HepG2 (cell line): ENCODE measurements around the gene MBTPS1. TPM values are rescaled to one million over a fixed set of nuclear protein-coding genes. Genes with fewer than 3 reads are reported as not detected.
A peak's percentile ranks its signal among the peaks of the same experiment; 100 is the strongest.

Source experiments
- ARNT ChIP-seq: fragments of 450-650 bp; IDR thresholded peaks from 2 replicates; pipeline ENCODE4 v1.6.1; 2017
- GLMP ChIP-seq: sonication (generic); formaldehyde crosslinking; IDR thresholded peaks from 2 replicates; pipeline ENCODE4 v1.9.0; 2021; ENCODE audit warnings: missing genetic modification reagents, mild to moderate bottlenecking, borderline replicate concordance
- HOXA5 ChIP-seq: sonication (generic); formaldehyde crosslinking; IDR thresholded peaks from 2 replicates; pipeline ENCODE4 v1.4.0; 2020; ENCODE audit warnings: missing genetic modification reagents
- NFATC3 ChIP-seq: sonication (generic); formaldehyde crosslinking; IDR thresholded peaks from 2 replicates; pipeline ENCODE4 v1.5.1; 2020; ENCODE audit warnings: mild to moderate bottlenecking, missing genetic modification reagents
- NFE2 ChIP-seq: sonication (generic); formaldehyde crosslinking; IDR thresholded peaks from 2 replicates; pipeline ENCODE4 v1.4.0; 2020; ENCODE audit warnings: missing genetic modification reagents
- NR1H2 ChIP-seq: sonication (generic); formaldehyde crosslinking; IDR thresholded peaks from 2 replicates; pipeline ENCODE4 v1.8.1; 2022; ENCODE audit warnings: low read depth, missing genetic modification reagents, borderline replicate concordance
- PHF20 ChIP-seq: sonication (generic); formaldehyde crosslinking; IDR thresholded peaks from 2 replicates; pipeline ENCODE4 v1.5.0; 2020; ENCODE audit warnings: mild to moderate bottlenecking, missing genetic modification reagents
- POGZ ChIP-seq: sonication (generic); formaldehyde crosslinking; IDR thresholded peaks from 2 replicates; pipeline ENCODE4 v1.4.0; 2020; ENCODE audit warnings: mild to moderate bottlenecking, missing genetic modification reagents
- TAF1 ChIP-seq: sonication (generic); formaldehyde crosslinking; IDR thresholded peaks from 2 replicates; pipeline ENCODE4 v1.4.0; 2020; ENCODE audit warnings: missing genetic modification reagents
- TSC22D2 ChIP-seq: sonication (generic); formaldehyde crosslinking; IDR thresholded peaks from 2 replicates; pipeline ENCODE4 v1.5.1; 2020; ENCODE audit warnings: missing genetic modification reagents, mild to moderate bottlenecking, borderline replicate concordance
- ZBTB14 ChIP-seq: sonication (generic); formaldehyde crosslinking; IDR thresholded peaks from 2 replicates; pipeline ENCODE4 v1.4.0; 2020; ENCODE audit warnings: missing genetic modification reagents
- ZFP91 ChIP-seq: sonication (generic); formaldehyde crosslinking; IDR thresholded peaks from 2 replicates; pipeline ENCODE4 v1.9.0; 2022; ENCODE audit warnings: missing genetic modification reagents, mild to moderate bottlenecking, borderline replicate concordance
- ZHX1 ChIP-seq: sonication (generic); formaldehyde crosslinking; IDR thresholded peaks from 2 replicates; pipeline ENCODE4 v1.8.1; 2022; ENCODE audit warnings: low read depth, mild to moderate bottlenecking, missing genetic modification reagents
- ZNF30 ChIP-seq: sonication (generic); formaldehyde crosslinking; IDR thresholded peaks from 2 replicates; pipeline ENCODE4 v1.5.0; 2020; ENCODE audit warnings: mild to moderate bottlenecking, missing genetic modification reagents
- ZNF513 ChIP-seq: sonication (generic); formaldehyde crosslinking; conservative IDR thresholded peaks from 2 replicates; pipeline ENCODE4 v1.5.0; 2020; ENCODE audit warnings: missing genetic modification reagents
- ZNF530 ChIP-seq: sonication (generic); formaldehyde crosslinking; IDR thresholded peaks from 2 replicates; pipeline ENCODE4 v1.5.0; 2020; ENCODE audit warnings: low read depth, mild to moderate bottlenecking, missing genetic modification reagents
- ZNF607 ChIP-seq: sonication (generic); formaldehyde crosslinking; IDR thresholded peaks from 2 replicates; pipeline ENCODE4 v1.5.1; 2020; ENCODE audit warnings: missing genetic modification reagents, mild to moderate bottlenecking, borderline replicate concordance
- ZNF629 ChIP-seq: sonication (generic); formaldehyde crosslinking; conservative IDR thresholded peaks from 2 replicates; pipeline ENCODE4 v1.5.0; 2020; ENCODE audit warnings: missing genetic modification reagents
- ZNF773 ChIP-seq: sonication (generic); formaldehyde crosslinking; IDR thresholded peaks from 2 replicates; pipeline ENCODE4 v1.4.0; 2020; ENCODE audit warnings: missing genetic modification reagents, borderline replicate concordance
- ZNF891 ChIP-seq: sonication (generic); formaldehyde crosslinking; IDR thresholded peaks from 2 replicates; pipeline ENCODE4 v1.5.0; 2020; ENCODE audit warnings: mild to moderate bottlenecking, missing genetic modification reagents
- polyA plus RNA-seq, 8 experiments: library from polyadenylated mRNA; depleted of rRNA in 3 of 8; stranded (reverse) in 7 of 8; unstranded in 1 of 8; fragments of >200 nt; fragmentation: Illumina TruSeq in 4 of 8; extraction: Trizol in 4 of 8; gene quantifications; 2 replicates each; pipeline versions ENCODE4 v1.2.1 to v1.2.3, GENCODE V29; 2011 to 2016; ENCODE audit warnings: low read depth in 4 of 8, missing spikeins in 1 of 8, mixed read lengths in 1 of 8; ENCODE audit not compliant: insufficient read depth in 1 of 8
- total RNA-seq, 5 experiments: library from RNA; depleted of rRNA; stranded (reverse); fragments of >200 nt; fragmentation: Illumina TruSeq; extraction: Trizol; gene quantifications; 2 replicates each; pipeline ENCODE4 v1.2.3, GENCODE V29; 2016; ENCODE audit warnings: low read depth in 1 of 5

Gene MBTPS1
- total and polyA plus RNA-seq, 2 of the 13 experiments (the other 11 are each of a cell fraction or from before 2014, with no cell fraction given) = 56.7 to 91.3 TPM

- TF ChIP-seq ZNF773 (CRISPR knock-in tag) = no peak
- TF ChIP-seq POGZ (CRISPR knock-in tag) = no peak
- no peak; the same call in 1 of the 2 replicates for TF ChIP-seq TAF1 (CRISPR knock-in tag)
- TF ChIP-seq ARNT = no peak
- peak; percentile 37; the same call in 1 of the 2 replicates for TF ChIP-seq ZFP91 (CRISPR knock-in tag)
- TF ChIP-seq TSC22D2 (CRISPR knock-in tag) = no peak
- TF ChIP-seq NR1H2 (CRISPR knock-in tag) = no peak
- TF ChIP-seq ZNF629 (CRISPR knock-in tag) = no peak
- TF ChIP-seq GLMP = no peak
- peak; percentile 82 for TF ChIP-seq ZNF607
- TF ChIP-seq ZBTB14 (CRISPR knock-in tag) = no peak
- TF ChIP-seq ZNF30 (CRISPR knock-in tag) = no peak
- TF ChIP-seq ZHX1 (CRISPR knock-in tag) = no peak
- peak; percentile 78 for TF ChIP-seq HOXA5
- TF ChIP-seq ZNF891 (CRISPR knock-in tag) = no peak
- no peak for TF ChIP-seq NFATC3
- TF ChIP-seq ZNF513 (CRISPR knock-in tag) = 0 out of 2 replicates have a peak, but pooled peaks have one; percentile 71
- TF ChIP-seq ZNF530 (CRISPR knock-in tag) = no peak
- no peak for TF ChIP-seq NFE2 (CRISPR knock-in tag)
- TF ChIP-seq PHF20 (CRISPR knock-in tag) = peak; percentile 37
Measured at GRCh38 chr16:84144859-84145639, 28.3 kb upstream of the MBTPS1 start, which contains the start of the genes DNAAF1 and HSDL1 (continued).
